K562 (cell line): ENCODE data around the gene SLC25A42. TPM values are rescaled to one million over a fixed set of nuclear protein-coding genes. Genes with fewer than 3 reads are reported as not detected.

ENCODE experiments used
- ATF1 ChIP-seq, 2 experiments: fragments of 450-650 bp in 1 of 2; IDR thresholded peaks; 2 replicates each; pipeline ENCODE4 v1.6.1; 2016; ENCODE audit warnings: missing compliant biosample characterization in 1 of 2, missing genetic modification characterization in 1 of 2
- CREB3L1 ChIP-seq: fragments of 450-650 bp; IDR thresholded peaks from 2 replicates; pipeline ENCODE4 v1.6.1; 2014; ENCODE audit warnings: low read depth, mild to moderate bottlenecking, moderate library complexity, borderline replicate concordance
- FOXP1 ChIP-seq: sonication (generic); formaldehyde crosslinking; IDR thresholded peaks from 2 replicates; pipeline ENCODE4 v1.8.0; 2022; ENCODE audit warnings: mild to moderate bottlenecking, missing genetic modification reagents
- GATAD2A ChIP-seq: fragments of 450-650 bp; IDR thresholded peaks from 2 replicates; pipeline ENCODE4 v1.6.1; 2017
- HNRNPK ChIP-seq: fragments of 200-400 bp; formaldehyde crosslinking; IDR thresholded peaks from one replicate; pipeline ENCODE4 v1.6.1; 2018; ENCODE audit warnings: mild to moderate bottlenecking, low read depth, low read length; ENCODE audit not compliant: poor library complexity, severe bottlenecking
- IRF1 ChIP-seq: sonication (generic); formaldehyde crosslinking; IDR thresholded peaks from 2 replicates; pipeline ENCODE4 v1.8.0; 2022; ENCODE audit warnings: missing genetic modification reagents, mild to moderate bottlenecking, borderline replicate concordance
- KLF10 ChIP-seq: fragments of 250-450 bp; sonication (Bioruptor Pico); IDR thresholded peaks from 2 replicates; pipeline ENCODE4 v1.6.1; 2021; ENCODE audit warnings: matching md5 sums
- MIER1 ChIP-seq: fragments of 450-650 bp; IDR thresholded peaks from 2 replicates; pipeline ENCODE4 v1.6.1; 2016; ENCODE audit warnings: antibody characterized with exemption, mild to moderate bottlenecking, low read depth
- NFRKB ChIP-seq: fragments of 450-650 bp; IDR thresholded peaks from 2 replicates; pipeline ENCODE4 v1.6.1; 2016; ENCODE audit warnings: low read depth
- PKNOX1 ChIP-seq: fragments of 450-650 bp; IDR thresholded peaks from 2 replicates; pipeline ENCODE4 v1.6.1; 2016
- RAD21 ChIP-seq, 2 experiments: fragments of 250-450 bp in 1 of 2; fragments of 450-650 bp in 1 of 2; sonication (Bioruptor Pico) in 1 of 2; formaldehyde crosslinking in 1 of 2; IDR thresholded peaks in 1 of 2; conservative IDR thresholded peaks in 1 of 2; 2 replicates each; pipeline versions ENCODE4 v1.4.0 to v1.8.0; 2020 to 2022; ENCODE audit warnings: mild to moderate bottlenecking in 2 of 2, moderate library complexity in 1 of 2
- TAF1 ChIP-seq: IDR thresholded peaks from 2 replicates; pipeline ENCODE4 v1.6.1; 2011; ENCODE audit warnings: mild to moderate bottlenecking, low read length, moderate library complexity; ENCODE audit not compliant: insufficient read depth, control insufficient read depth, severe bottlenecking; ENCODE audit errors: extremely low read depth
- TBP ChIP-seq: optimal IDR thresholded peaks from 2 replicates; pipeline ENCODE3; 2011; ENCODE audit warnings: low read depth, low read length, improper control_type of control experiment
- TCF3 ChIP-seq: sonication (generic); formaldehyde crosslinking; IDR thresholded peaks from 2 replicates; pipeline ENCODE4 v1.4.0; 2020; ENCODE audit warnings: mild to moderate bottlenecking, missing genetic modification reagents
- TSC22D4 ChIP-seq: fragments of 450-650 bp; IDR thresholded peaks from 2 replicates; pipeline ENCODE4 v1.6.1; 2016; ENCODE audit warnings: missing genetic modification characterization, missing biosample characterization, control low read depth
- ZNF134 ChIP-seq: fragments of 250-450 bp; sonication (Bioruptor Pico); conservative IDR thresholded peaks from 2 replicates; pipeline ENCODE4 v1.4.0; 2020
- ZNF277 ChIP-seq: fragments of 250-450 bp; sonication (Bioruptor Pico); IDR thresholded peaks from 2 replicates; pipeline ENCODE4 v1.8.0; 2022; ENCODE audit warnings: inconsistent platforms, mild to moderate bottlenecking, moderate library complexity, borderline replicate concordance
- ZNF324 ChIP-seq: fragments of 250-450 bp; sonication (Bioruptor Pico); IDR thresholded peaks from 2 replicates; pipeline ENCODE4 v1.4.0; 2020; ENCODE audit warnings: mild to moderate bottlenecking
- ZNF384 ChIP-seq: IDR thresholded peaks from 2 replicates; pipeline ENCODE4 v1.6.1; 2012; ENCODE audit warnings: low read depth, low read length, improper control_type of control experiment
- ZNF551 ChIP-seq: fragments of 250-450 bp; sonication (Bioruptor Pico); IDR thresholded peaks from 2 replicates; pipeline ENCODE4 v1.5.0; 2021; ENCODE audit warnings: mild to moderate bottlenecking, moderate library complexity
- polyA plus RNA-seq, 8 experiments: library from polyadenylated mRNA; depleted of rRNA in 4 of 8; stranded (reverse) in 5 of 8; unstranded in 3 of 8; fragments of >200 nt; fragmentation: Nextera tagmentation in 2 of 8; fragmentation: Illumina TruSeq in 1 of 8; extraction: Ambion mirVana in 2 of 8; extraction: Trizol in 1 of 8; gene quantifications; 2 replicates each; pipeline versions ENCODE4 v1.2.1 to v1.2.3, GENCODE V29; 2011 to 2014; ENCODE audit warnings: inconsistent platforms in 1 of 8, missing spikeins in 1 of 8
- total RNA-seq, 7 experiments: library from RNA; depleted of rRNA in 6 of 7; stranded (reverse); fragments of >200 nt in 6 of 7; fragmentation: Illumina TruSeq in 2 of 7; extraction: Trizol in 2 of 7; gene quantifications; 2 replicates each; pipeline versions ENCODE4 v1.2.1 to v1.2.3, GENCODE V29; 2011 to 2021; ENCODE audit warnings: low replicate concordance in 1 of 7

SLC25A42 gene
- total and polyA plus RNA-seq, 9 of the 15 experiments (the other 6 are each of a cell fraction or from before 2014, with no cell fraction given): 0.59 to 32.2 (median 14.1) TPM

GRCh38 chr19:19064098-19064722, 416 bp downstream of the SLC25A42 start (continued):
- TF ChIP-seq RAD21 (CRISPR knock-in tag; conservative IDR thresholded peaks at IDR 0.05 in 1 of 2, IDR thresholded peaks at IDR 0.05 in 1 of 2): no peak; a peak in 1 of 4 replicates
- TF ChIP-seq NFRKB: no peak
- no peak for TF ChIP-seq TBP
- no peak for TF ChIP-seq ZNF324
- TF ChIP-seq KLF10 (CRISPR knock-in tag): no peak
- TF ChIP-seq MIER1: no peak
- no peak for TF ChIP-seq IRF1 (CRISPR knock-in tag)
- no peak for TF ChIP-seq ZNF384
- TF ChIP-seq TCF3 (CRISPR knock-in tag): no peak
- no peak for TF ChIP-seq CREB3L1
- TF ChIP-seq ATF1 (CRISPR knock-in tag; IDR thresholded peaks at IDR 0.05): no peak
- no peak for TF ChIP-seq ATF1 (tag; IDR thresholded peaks at IDR 0.05)
- no peak for TF ChIP-seq HNRNPK
- no peak for TF ChIP-seq ZNF134 (CRISPR knock-in tag)
- TF ChIP-seq ZNF277 (CRISPR knock-in tag): no peak
- TF ChIP-seq FOXP1: 0 out of 2 replicates have a peak, but pooled peaks have one; percentile 36
- no peak for TF ChIP-seq ZNF551
- no peak for TF ChIP-seq PKNOX1
- TF ChIP-seq GATAD2A: no peak
- no peak for TF ChIP-seq TAF1
- no peak for TF ChIP-seq TSC22D4 (tag)
